Measurements from ENCODE around the gene POU3F2.

Gene POU3F2

GRCh38 chr6:98831057-98831958, 3.1 kb upstream of the POU3F2 start:
- DNase-seq (ENCODE audit: low read depth in 2 of 2): no peak

DNA sequence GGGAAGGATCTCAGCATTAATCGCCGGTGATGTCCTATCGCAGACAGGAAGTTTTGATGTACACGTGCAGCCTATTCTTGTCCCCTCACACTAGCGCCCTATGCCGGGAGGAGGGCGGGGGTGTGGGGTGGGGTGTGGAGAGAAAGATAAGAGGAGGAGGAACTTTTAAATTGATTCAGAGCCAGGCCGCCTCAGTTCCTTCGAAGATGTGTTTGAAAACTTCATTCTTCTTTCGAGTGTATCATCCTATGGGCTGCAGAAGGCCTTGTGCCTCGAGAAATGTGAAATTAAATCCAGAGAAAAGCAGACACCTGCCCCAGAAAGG, 2.5 kb upstream of the POU3F2 start:
- no peak for DNase-seq (ENCODE audit: low read depth in 2 of 2)

- no peak for DNase-seq (ENCODE audit: low read depth in 2 of 2)
Observed at GRCh38 chr6:98832284-98833056, 1.9 kb upstream of the POU3F2 start.

DNA sequence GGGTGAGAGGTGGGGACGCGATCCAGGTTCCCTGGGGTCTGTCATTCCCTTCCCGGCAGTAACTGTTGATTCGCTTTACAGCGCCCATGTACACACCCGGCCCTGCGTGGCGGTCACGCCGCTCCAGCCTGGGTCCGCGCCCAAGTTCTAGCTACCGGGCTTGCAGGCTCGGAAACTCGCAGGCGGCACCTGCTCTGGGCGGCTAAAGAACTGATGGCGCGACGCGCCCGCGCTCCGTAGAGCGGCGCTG, 1.4 kb upstream of the POU3F2 start:
- DNase-seq (ENCODE audit: low read depth in 2 of 2): no peak

DNA sequence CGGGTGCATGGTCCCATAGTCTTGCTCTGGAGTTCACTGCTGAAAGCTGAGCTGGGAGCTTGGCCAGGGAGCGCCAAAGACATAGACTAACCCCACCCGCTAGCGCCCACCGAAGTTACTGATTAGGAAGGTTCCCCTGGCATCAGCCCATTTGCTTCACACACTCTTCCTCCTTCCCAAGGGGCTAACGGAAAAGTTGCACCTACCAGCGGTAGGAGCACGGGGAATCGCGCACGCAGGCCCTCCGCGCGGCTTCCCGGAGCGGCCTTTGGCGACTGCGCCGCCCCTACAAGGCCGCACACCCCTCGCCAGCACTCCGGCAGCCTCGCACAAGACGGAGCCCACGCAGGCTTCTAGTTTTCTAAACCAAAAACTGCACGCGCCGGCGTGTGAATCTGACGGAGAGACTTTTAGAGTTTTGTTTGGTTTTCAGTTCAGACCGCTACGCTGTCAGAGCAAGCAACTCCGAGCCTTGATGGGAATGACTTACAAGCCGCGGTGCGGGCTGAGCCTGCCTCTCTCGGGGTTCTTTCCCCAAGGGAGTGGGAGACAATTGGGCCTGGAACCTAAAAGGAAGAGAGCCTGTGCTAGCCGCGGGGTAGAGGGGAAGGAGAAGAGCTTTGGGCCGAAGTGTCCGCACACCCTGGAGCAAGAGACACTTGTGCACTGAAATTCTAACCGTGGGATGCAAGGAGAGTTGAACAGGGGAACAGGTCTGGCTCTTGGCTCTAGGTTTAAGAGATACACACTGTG, 891 bp upstream of the POU3F2 start:
- DNase-seq (ENCODE audit: low read depth in 2 of 2): no peak

DNA sequence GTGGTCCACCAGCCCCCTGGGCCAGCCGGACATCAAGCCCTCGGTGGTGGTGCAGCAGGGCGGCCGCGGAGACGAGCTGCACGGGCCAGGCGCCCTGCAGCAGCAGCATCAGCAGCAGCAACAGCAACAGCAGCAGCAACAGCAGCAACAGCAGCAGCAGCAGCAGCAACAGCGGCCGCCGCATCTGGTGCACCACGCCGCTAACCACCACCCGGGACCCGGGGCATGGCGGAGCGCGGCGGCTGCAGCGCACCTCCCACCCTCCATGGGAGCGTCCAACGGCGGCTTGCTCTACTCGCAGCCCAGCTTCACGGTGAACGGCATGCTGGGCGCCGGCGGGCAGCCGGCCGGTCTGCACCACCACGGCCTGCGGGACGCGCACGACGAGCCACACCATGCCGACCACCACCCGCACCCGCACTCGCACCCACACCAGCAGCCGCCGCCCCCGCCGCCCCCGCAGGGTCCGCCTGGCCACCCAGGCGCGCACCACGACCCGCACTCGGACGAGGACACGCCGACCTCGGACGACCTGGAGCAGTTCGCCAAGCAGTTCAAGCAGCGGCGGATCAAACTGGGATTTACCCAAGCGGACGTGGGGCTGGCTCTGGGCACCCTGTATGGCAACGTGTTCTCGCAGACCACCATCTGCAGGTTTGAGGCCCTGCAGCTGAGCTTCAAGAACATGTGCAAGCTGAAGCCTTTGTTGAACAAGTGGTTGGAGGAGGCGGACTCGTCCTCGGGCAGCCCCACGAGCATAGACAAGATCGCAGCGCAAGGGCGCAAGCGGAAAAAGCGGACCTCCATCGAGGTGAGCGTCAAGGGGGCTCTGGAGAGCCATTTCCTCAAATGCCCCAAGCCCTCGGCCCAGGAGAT, 1.0 kb downstream of the POU3F2 start:
- DNase-seq (ENCODE audit: low read depth in 2 of 2): no peak

DNA sequence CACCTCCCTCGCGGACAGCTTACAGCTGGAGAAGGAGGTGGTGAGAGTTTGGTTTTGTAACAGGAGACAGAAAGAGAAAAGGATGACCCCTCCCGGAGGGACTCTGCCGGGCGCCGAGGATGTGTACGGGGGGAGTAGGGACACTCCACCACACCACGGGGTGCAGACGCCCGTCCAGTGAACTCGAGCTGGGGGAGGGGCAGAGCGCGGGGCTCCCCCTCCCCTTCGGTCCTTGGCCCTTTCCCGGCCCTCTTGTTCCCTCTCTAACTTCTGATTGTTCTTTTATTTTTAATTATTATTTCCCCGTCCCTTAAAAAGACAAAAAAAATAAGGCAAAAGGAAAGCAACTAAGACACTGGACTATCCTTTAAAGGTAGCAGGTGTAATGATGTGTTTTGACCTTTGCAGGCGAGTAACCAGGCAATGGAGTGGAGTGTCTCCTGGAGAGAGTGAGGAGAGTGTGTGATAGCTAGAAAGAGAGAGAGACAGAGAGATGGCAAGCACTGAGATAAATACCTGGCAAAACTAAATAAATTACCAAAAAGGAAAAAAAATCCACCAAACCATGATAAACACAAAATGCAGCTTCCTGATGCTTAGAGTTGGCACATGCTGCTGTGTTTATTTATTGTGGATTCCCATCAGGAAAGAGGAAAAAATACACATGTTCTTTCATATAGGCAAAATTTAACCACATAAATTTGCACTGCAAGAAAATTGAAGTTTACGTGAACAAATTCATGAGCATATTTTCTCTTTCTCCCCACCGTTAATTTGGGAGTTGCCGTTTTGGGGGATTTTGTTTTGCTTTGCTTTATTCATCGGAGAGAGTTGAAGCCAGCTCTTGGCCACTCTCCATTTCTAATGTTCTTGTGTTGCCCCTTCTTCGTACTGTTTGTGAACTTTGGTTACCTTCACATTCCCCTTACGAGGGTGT, 1.9 kb downstream of the POU3F2 start:
- DNase-seq (ENCODE audit: low read depth in 2 of 2): no peak

GRCh38 chr6:98836962-98837944, 2.9 kb downstream of the POU3F2 start:
- DNase-seq (ENCODE audit: low read depth in 2 of 2): no peak

DNA sequence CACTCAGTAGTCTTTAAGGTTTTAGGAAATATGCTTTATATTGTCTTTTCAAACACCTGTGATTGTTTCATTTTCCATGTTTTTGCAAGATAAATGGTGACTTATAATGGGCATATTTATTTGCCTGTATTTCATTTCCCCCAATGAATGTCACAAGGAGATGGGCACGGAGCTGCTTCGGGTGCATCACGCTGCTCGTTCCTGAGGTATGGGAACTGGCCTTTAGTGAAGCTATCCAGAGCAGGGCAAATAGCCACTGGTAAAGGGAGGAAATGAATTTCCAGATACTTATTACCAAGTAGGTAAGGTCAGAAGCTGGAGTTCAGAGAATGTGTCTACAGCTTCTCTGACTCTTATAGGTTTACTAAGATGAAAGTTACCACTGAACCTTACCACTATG, 3.7 kb downstream of the POU3F2 start:
- no peak for DNase-seq (ENCODE audit: low read depth in 2 of 2)

GRCh38 chr6:98838975-98839374, 4.6 kb downstream of the POU3F2 start:
- DNase-seq (ENCODE audit: low read depth in 2 of 2): no peak

GRCh38 chr6:98839781-98840361, 5.5 kb downstream of the POU3F2 start:
- DNase-seq (ENCODE audit: low read depth in 2 of 2): no peak

DNA sequence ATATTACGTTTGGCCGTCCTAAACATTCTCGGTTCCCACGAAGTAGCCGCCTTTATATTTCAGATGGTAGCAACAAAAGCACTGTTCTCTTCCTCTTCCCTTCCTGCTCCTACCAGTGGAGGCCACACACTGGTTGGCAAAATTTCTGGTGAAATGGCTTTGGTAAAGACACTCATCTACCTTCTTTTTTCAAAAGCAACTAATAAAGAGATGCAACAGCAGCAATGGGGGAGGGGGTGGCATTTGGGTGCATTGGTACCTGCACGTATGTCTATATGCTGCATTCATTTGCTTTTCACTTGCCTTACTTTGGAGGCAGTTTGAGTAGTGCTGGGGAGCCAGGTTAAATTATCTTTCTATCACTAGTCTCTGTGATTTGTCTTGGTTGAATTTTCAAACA, 6.0 kb downstream of the POU3F2 start:
- no peak for DNase-seq (ENCODE audit: low read depth in 2 of 2)

GRCh38 chr6:98840996-98841513, 6.7 kb downstream of the POU3F2 start:
- no peak for DNase-seq (ENCODE audit: low read depth in 2 of 2)

- no peak for DNase-seq (ENCODE audit: low read depth in 2 of 2)
Observed at GRCh38 chr6:98841621-98842341, 7.4 kb downstream of the POU3F2 start.

GRCh38 chr6:98842342-98843180, 8.2 kb downstream of the POU3F2 start:
- no peak for DNase-seq (ENCODE audit: low read depth in 2 of 2)

DNA sequence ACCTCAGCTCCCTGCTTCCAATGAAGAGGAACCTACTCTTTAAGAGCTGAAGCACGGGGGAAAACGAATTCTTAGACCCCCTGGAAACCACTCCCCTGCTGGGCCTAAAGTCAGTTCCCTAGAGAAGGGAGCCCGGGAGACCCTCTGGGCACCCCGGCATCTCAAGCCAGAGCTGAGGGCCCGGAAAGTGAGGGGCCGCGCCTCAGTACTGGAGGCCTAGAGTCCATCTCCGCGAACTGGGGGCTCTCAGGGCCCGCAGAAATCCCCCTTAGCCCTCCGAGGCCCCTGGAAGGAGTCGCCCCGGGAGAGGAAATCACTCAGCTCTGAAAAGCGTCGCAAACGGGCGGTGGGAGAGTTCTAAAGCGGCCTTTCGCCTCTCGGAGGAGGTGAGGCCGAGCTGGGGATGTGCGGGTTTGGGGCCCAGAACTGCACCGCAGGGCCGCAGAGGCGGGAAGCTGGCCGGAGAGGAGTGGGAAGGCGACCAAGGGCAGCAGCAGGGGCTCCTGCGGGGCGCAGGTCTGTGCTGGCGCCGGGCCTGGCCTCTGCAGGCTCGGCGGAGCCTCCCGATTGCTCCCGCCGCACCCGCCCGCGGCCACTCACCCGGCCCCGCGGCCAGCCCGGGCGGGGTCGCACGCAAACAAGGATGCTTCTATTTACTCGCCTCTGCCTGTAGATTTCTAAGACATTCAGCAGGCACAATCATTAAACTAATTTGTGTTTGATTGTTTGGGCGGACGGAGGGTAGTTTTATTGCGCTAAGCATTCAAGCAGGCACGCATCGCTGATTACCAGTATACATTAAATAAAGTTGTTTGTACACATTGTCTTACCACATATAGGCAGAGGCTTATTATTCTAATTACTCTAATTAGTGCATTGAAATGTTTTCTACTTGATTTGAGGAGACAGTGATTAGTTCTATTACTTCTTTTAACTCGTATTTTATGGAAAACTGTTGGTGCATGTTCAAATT, 9.2 kb downstream of the POU3F2 start:
- no peak for DNase-seq (ENCODE audit: low read depth in 2 of 2)

All from stimulated activated CD8-positive, alpha-beta memory T cell treated with anti-CD3 and anti-CD28 coated beads, Interleukin-15, amount 100 ng/mL, for 4 hours (primary cell).